Keratinocyte (primary cell): ENCODE data around the gene ESF1. TPM values are rescaled to one million over a fixed set of nuclear protein-coding genes. Genes with fewer than 3 reads are reported as not detected.

ENCODE experiments used
- DNase-seq: peaks from one replicate; pipeline ENCODE4 v3.0.0-alpha.2; 2011; ENCODE audit warnings: low read depth, missing footprints, low spot score
- FAIRE-seq: peaks from 2 replicates; lab custom pipeline; 2011; peaks lifted over from hg19 to GRCh38; lab: Jason Lieb, UNC
- H2AFZ ChIP-seq: 2 replicates; pipeline ENCODE4 v1.6.0; 2012; ENCODE audit warnings: low read length, control low read depth, inconsistent platforms; ENCODE audit not compliant: control insufficient read depth
- H3K27ac ChIP-seq: 2 replicates; pipeline ENCODE4 v1.5.1; 2011; ENCODE audit warnings: low read length; ENCODE audit not compliant: control insufficient read depth, insufficient read depth
- H3K27me3 ChIP-seq: 3 replicates; pipeline ENCODE4 v1.6.0; 2011; ENCODE audit warnings: low read length; ENCODE audit not compliant: control insufficient read depth, insufficient read depth; ENCODE audit errors: extremely low read depth
- H3K36me3 ChIP-seq, 2 experiments: 2 replicates in 1 of 2; 3 replicates in 1 of 2; pipeline ENCODE4 v1.5.1; 2011; ENCODE audit warnings: low read length in 2 of 2, mild to moderate bottlenecking in 1 of 2; ENCODE audit not compliant: control insufficient read depth in 2 of 2, insufficient read depth in 2 of 2; ENCODE audit errors: extremely low read depth in 1 of 2
- H3K4me1 ChIP-seq: 3 replicates; pipeline ENCODE4 v1.5.1; 2011; ENCODE audit warnings: low read length; ENCODE audit not compliant: control insufficient read depth, insufficient read depth; ENCODE audit errors: extremely low read depth
- H3K4me2 ChIP-seq: 3 replicates; pipeline ENCODE4 v1.6.0; 2011; ENCODE audit warnings: low read depth, low read length; ENCODE audit not compliant: control insufficient read depth, insufficient read depth; ENCODE audit errors: extremely low read depth
- H3K4me3 ChIP-seq, 3 experiments: fragments of 200-600 bp in 1 of 3; sonication (generic) in 1 of 3; 2 replicates in 2 of 3; 3 replicates in 1 of 3; pipeline ENCODE4 v1.5.1; 2011 to 2016; ENCODE audit warnings: low read length in 3 of 3, mild to moderate bottlenecking in 3 of 3, control low read depth in 2 of 3, inconsistent platforms in 1 of 3, low read depth in 1 of 3, mixed read lengths in 1 of 3, mixed run types in 1 of 3, moderate library complexity in 1 of 3; ENCODE audit not compliant: control insufficient read depth in 2 of 3, insufficient read depth in 2 of 3; ENCODE audit errors: extremely low read depth in 1 of 3
- H3K79me2 ChIP-seq: 2 replicates; pipeline ENCODE4 v1.6.0; 2012; ENCODE audit warnings: low read length; ENCODE audit not compliant: control insufficient read depth, insufficient read depth
- H3K9ac ChIP-seq: 3 replicates; pipeline ENCODE4 v1.6.0; 2011; ENCODE audit warnings: low read length; ENCODE audit not compliant: control insufficient read depth, insufficient read depth; ENCODE audit errors: extremely low read depth
- H3K9me1 ChIP-seq: 3 replicates; pipeline ENCODE4 v1.6.0; 2011; ENCODE audit warnings: low read length; ENCODE audit not compliant: control insufficient read depth, insufficient read depth; ENCODE audit errors: extremely low read depth
- H3K9me3 ChIP-seq: 2 replicates; pipeline ENCODE4 v1.5.1; 2012; ENCODE audit warnings: low read depth, low read length; ENCODE audit not compliant: control insufficient read depth
- H4K20me1 ChIP-seq: 3 replicates; pipeline ENCODE4 v1.6.0; 2011; ENCODE audit warnings: low read length; ENCODE audit not compliant: control insufficient read depth, insufficient read depth; ENCODE audit errors: extremely low read depth
- CTCF ChIP-seq, 3 experiments: IDR thresholded peaks in 1 of 3; conservative IDR thresholded peaks in 1 of 3; optimal IDR thresholded peaks in 1 of 3; 2 replicates in 2 of 3; 3 replicates in 1 of 3; pipeline versions ENCODE3 to v1.5.1; 2011; ENCODE audit warnings: low read length in 3 of 3, mild to moderate bottlenecking in 3 of 3, moderate library complexity in 2 of 3, control low read depth in 1 of 3, inconsistent platforms in 1 of 3; ENCODE audit not compliant: insufficient read depth in 2 of 3; ENCODE audit errors: extremely low read depth in 1 of 3
- EZH2 ChIP-seq: IDR thresholded peaks from one replicate; pipeline ENCODE4 v1.6.1; 2012; ENCODE audit warnings: inconsistent platforms, mild to moderate bottlenecking, low read length, moderate library complexity
- dilution Hi-C: fragments of 300-500 bp; cut with MboI; formaldehyde crosslinking; loops from one replicate; pipeline ENCODE4 v1.7.0; 2020; ENCODE audit warnings: low sequenced_read_pairs; ENCODE audit not compliant: extremely low pct_ligation_motif_present
- polyA plus RNA-seq, 5 experiments: library from polyadenylated mRNA; depleted of rRNA in 3 of 5; stranded (reverse) in 3 of 5; stranded (forward) in 1 of 5; unstranded in 1 of 5; fragments of >200 nt; gene quantifications; 1 replicate in 1 of 5; 2 replicates in 3 of 5; 3 replicates in 1 of 5; pipeline versions ENCODE4 v1.2.1 to v1.2.3, GENCODE V29; 2011 to 2012; ENCODE audit warnings: missing spikeins in 2 of 5, low read depth in 1 of 5, low replicate concordance in 1 of 5

The ESF1 gene
- polyA plus RNA-seq, 1 donor (not counting 4 experiments of a cell fraction or from before 2014, with no cell fraction given): 10.8 TPM

- TF ChIP-seq EZH2: no peak
- no peak for TF ChIP-seq CTCF (optimal IDR thresholded peaks at IDR 0.05 in 1 of 3, IDR thresholded peaks at IDR 0.05 in 1 of 3, conservative IDR thresholded peaks at IDR 0.05 in 1 of 3; ENCODE audit: extremely low read depth in 1 of 3, insufficient read depth in 2 of 3, low read length in 3 of 3)
- no peaks in the 10 kb centered on the region for H3K9me3 ChIP-seq
- no peak for FAIRE-seq
Measured at GRCh38 chr20:13813910-13814309, 29.2 kb upstream of the ESF1 start.

GRCh38 chr20:13810446-13810845 lies 25.7 kb upstream of the ESF1 start:
- Histone ChIP-seq H3K36me3 (peaks cover 18 to 33% of the 10 kb centered on the region in 2 experiments), H3K9me1 (no peaks in the 10 kb centered on the region), H4K20me1 (no peaks in the 10 kb centered on the region), H2AFZ (no peak overlapping the region), H3K9ac (no peak overlapping the region), H3K27me3 (no peaks in the 10 kb centered on the region), H3K79me2 (no peaks in the 10 kb centered on the region), H3K9me3 (no peaks in the 10 kb centered on the region), H3K4me3 (no peak overlapping the region), H3K4me1 (no peaks in the 10 kb centered on the region), H3K4me2 (no peak overlapping the region), H3K27ac (no peak overlapping the region)
- FAIRE-seq: no peak
- DNase-seq: no peak
- dilution Hi-C loops: no loop called here
- no peak for TF ChIP-seq CTCF (optimal IDR thresholded peaks at IDR 0.05 in 1 of 3, IDR thresholded peaks at IDR 0.05 in 1 of 3, conservative IDR thresholded peaks at IDR 0.05 in 1 of 3; ENCODE audit: extremely low read depth in 1 of 3, insufficient read depth in 2 of 3, low read length in 3 of 3)
- TF ChIP-seq EZH2: no peak

More at GRCh38 chr20:13813910-13814309, 29.2 kb upstream of the ESF1 start:
- no peak overlapping the region for H3K4me2 ChIP-seq
- no peaks in the 10 kb centered on the region for H3K79me2 ChIP-seq
- H2AFZ ChIP-seq: no peak overlapping the region
- H3K27me3 ChIP-seq: no peaks in the 10 kb centered on the region
- DNase-seq: no peak
- H3K4me1 ChIP-seq: no peaks in the 10 kb centered on the region
- H4K20me1 ChIP-seq: no peaks in the 10 kb centered on the region
- no peak overlapping the region for H3K9ac ChIP-seq
- H3K9me1 ChIP-seq: no peaks in the 10 kb centered on the region
- dilution Hi-C loops: no loop called here
- no peak overlapping the region for H3K4me3 ChIP-seq
- peaks cover 21 to 26% of the 10 kb centered on the region in 2 experiments for H3K36me3 ChIP-seq
- H3K27ac ChIP-seq: no peak overlapping the region
